GM20000 (cell line): ENCODE results near the gene CCNI2.
A peak's percentile ranks its signal among the peaks of the same experiment; 100 is the strongest.

ENCODE experiments used
- DNase-seq: peaks from one replicate; pipeline ENCODE4 v3.0.0; 2012; ENCODE audit warnings: low spot score
- CTCF ChIP-seq: IDR thresholded peaks from 2 replicates; pipeline ENCODE4 v1.5.1; 2012; ENCODE audit warnings: mild to moderate bottlenecking, control low read depth; ENCODE audit errors: extremely low read depth, missing control alignments

CCNI2 gene

DNA sequence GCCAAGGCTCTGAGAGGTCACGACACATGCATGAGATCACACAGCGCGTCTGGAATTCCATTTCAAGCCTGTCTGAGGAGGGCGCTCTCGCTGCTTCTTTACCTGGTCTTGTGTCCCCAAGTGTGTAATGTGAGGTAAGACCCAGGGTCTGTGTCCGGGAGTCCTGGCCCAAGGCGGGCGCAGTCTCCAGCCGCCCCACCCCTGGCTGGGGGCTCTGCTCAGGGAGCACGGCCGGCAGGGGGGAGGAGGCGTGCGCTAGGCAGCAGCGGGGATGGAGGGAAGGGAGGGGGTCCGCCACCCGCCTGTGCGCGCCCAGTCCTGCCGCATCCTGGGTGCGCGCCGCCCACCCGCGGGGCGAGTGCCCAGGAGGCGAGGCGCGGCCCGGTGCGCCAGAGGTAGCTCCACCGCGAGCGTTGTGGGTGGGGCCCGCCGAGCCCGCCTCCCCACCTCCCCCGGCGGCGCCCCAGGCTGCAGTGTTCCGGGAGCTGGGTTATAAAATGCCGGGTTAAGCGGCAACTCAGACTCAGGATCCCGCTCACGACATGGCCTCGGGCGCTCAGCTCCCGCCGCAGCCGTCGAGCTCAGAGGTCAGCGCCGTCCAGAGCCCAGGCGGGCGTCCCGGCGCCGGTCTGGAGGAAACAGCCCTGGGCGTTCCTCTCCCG is at the start of gene CCNI2:
CCNI2 (plus strand) TSS at position 473 of the 662 bp plus-strand sequence; CDS start at position 543, 70 bp downstream.
- peak; percentile 21 for TF ChIP-seq CTCF
- peak; percentile 84 for DNase-seq

DNA sequence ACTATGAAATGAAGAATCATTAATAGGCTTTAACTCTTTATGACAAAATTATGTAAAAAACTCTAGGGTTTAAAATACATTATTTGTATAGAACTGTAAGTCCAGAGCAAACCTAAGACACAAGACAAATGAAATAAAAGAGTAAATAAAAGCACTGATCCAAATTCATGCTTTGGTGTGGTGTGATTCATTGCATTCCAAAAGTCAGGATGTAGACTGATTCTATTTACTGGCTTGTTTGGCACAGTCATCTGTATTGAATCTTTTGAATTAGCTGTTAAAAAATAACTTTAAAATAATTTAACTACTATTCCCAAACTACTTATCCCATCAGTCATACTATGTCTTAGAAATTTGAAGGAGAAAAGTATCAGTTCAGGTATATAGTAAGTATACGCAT is 42.4 kb upstream of the CCNI2 start:
- TF ChIP-seq CTCF = no peak
- no peak for DNase-seq

DNA sequence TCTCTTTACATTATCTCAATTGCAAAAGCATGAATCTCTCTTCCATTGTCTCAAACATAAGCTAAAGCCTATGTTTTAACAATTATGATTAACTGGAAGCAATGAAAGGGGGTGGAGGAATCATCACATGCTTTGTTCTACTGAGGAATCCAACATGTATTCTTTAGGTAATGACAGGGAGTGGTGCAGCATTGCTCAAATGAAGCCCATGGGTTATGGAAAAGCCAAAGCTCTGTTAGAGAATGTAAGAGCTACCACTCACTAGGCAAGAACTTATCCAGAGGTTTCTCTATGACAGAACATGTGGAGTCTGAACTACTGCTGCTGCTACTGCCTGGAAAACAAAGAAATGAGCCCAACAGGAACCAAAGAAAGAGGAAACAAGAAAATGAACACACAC is 38.6 kb upstream of the CCNI2 start:
- DNase-seq = no peak
- TF ChIP-seq CTCF = no peak

- peak; percentile 7 for DNase-seq
- no peak for TF ChIP-seq CTCF
Measured at GRCh38 chr5:132714456-132715307, 32.5 kb upstream of the CCNI2 start.

DNA sequence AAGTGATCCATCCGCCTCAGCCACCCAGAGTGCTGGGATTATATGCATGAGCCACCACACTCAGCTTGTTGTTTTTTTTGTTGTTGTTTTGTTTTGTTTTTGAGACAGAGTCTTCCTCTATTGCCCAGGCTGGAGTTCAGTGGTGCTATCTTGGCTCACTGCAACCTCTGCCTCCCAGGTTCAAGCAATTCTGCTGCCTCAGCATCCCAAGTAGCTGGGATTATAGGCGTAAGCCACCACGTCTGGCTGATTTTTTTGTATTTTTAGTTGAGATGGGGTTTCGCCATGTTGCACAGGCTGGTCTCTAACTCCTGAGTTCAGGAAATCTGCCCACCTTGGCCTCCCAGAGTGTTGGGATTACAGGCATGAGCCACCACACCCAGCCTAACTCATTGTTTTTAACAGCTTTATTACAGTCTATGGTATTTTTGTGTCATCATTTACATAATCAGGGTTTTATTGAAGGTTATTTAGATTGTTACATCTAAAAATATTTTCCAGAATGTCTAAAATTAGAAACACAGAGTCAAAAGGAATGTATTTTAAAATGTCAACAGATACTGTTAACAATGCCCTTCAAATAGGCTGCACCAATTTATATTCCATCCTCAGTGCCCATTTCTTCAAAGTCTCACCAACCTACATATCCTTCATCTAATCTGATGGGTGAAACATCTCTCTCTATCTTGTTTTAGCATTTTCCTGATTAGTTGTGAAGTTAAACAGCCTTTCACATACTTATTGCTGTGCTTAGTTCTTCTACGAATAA is 28.5 kb upstream of the CCNI2 start:
- DNase-seq = no peak
- TF ChIP-seq CTCF = no peak

GRCh38 chr5:132725745-132726144 is 21.5 kb upstream of the CCNI2 start:
- no peak for TF ChIP-seq CTCF
- DNase-seq = no peak
